GM18507 (cell line): ENCODE measurements around the gene BHLHE41.

ENCODE experiments used
- DNase-seq: peaks from one replicate; pipeline ENCODE4 v3.0.0; 2011; ENCODE audit warnings: low read depth; ENCODE audit not compliant: insufficient read length; ENCODE audit errors: extremely low spot score
- FAIRE-seq: peaks from 2 replicates; lab custom pipeline; 2011; peaks lifted over from hg19 to GRCh38; lab: Jason Lieb, UNC

The BHLHE41 gene

GRCh38 chr12:26124446-26125399 lies at the start of gene BHLHE41:
Gene BHLHE41 (minus strand): TSS chr12:26125037. CDS start chr12:26124779, 258 bp downstream.
- DNase-seq: no peak
- FAIRE-seq: peak; percentile 56

DNA sequence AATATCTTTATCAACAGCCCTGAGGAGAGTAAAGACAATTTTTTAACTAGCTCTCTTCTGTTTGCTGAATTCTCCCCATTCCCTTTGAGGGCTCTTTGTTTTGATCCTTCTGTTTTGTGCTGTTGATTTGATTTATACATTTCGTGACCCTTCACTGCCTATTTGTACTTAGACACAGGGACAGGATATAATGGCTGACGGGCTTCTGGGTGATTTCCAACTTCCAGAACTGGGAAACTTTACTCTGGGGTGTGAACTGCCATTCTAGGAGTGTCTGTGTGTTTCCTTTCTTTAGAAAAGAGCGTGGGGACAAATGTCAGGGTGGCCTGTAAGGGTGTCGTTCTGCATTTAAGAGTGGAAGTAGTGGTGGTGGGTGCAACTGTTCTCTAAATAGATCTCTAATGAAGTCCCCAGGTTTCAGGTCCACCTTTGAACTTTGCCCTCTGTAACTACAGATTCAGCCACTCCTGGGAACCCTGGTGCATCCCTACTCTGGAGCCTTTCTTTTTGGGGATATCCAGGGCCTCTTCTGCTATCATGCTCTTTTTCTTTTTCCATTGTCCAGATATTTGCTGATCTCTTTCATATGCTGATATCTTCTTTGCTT lies 48.2 kb upstream of the BHLHE41 start:
- DNase-seq: no peak
- FAIRE-seq: peak; percentile 47

GRCh38 chr12:26172539-26172938 lies 47.7 kb upstream of the BHLHE41 start:
- FAIRE-seq (no peak), DNase-seq (no peak)

- DNase-seq (no peak), FAIRE-seq (no peak)
Measured at GRCh38 chr12:26172013-26172412, 47.2 kb upstream of the BHLHE41 start.

DNA sequence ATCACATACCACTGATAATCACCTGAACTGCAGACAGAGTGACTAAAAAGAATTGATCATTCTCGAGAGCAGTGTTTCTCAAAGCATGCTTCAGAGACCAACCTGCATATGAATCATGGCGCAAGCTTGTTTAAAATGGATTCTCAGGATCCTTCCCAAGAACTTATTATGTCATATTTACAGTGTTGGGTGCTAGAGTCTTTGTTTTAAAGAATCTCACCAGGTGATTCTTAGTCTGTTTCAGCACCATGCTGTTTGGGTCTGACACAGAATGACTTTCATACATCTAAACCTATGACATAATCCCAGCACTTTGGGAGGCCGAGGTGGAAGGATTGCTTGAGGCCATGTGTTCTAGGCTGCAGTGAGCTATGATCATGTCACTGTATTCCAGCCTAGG lies 39.3 kb upstream of the BHLHE41 start:
- FAIRE-seq (no peak), DNase-seq (no peak)

DNA sequence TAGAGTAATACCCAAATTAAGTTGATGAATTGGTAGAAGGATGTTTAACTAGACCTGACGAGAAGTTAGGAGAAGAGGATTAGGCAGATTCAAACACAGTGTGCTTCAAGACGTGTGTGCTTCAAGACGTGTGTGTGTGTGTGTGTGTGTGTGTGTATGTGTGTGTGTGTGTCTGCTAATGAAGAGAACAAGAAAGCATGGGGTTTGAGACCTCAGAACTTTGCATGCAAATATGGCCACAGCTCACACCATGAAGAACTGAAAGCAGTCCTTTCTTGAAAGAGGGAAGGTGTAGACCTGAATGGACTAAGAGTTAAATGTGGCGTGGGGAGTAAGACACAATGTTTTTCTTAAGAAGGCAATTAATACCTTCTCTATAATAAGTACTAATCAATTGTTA lies 38.1 kb upstream of the BHLHE41 start:
- DNase-seq (no peak), FAIRE-seq (peak; percentile 87)

- FAIRE-seq (peak; percentile 12), DNase-seq (no peak)
Measured at GRCh38 chr12:26162174-26162573, 37.3 kb upstream of the BHLHE41 start.

- DNase-seq (no peak), FAIRE-seq (peak; percentile 70)
Measured at GRCh38 chr12:26158078-26158764, 33.4 kb upstream of the BHLHE41 start.

DNA sequence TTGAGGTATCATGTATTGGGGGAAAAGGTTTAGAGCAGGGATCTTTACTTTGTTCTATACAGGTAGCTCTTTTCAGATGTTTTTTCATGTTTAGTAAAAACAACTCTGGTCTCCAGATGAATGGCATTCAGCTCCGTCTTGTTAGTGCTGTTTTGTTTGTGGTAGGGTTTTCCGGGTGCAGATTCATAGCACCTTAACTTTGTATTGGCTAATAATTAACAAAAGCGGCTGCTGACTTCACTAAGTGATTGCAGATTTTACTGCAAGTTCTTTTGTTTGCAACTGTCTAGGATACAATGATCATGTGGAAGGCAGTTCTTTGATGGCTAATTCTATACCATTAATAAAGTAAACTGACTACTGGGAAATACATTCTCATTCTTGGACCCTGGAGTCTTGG lies 32.2 kb upstream of the BHLHE41 start:
- FAIRE-seq: no peak
- DNase-seq: no peak

DNA sequence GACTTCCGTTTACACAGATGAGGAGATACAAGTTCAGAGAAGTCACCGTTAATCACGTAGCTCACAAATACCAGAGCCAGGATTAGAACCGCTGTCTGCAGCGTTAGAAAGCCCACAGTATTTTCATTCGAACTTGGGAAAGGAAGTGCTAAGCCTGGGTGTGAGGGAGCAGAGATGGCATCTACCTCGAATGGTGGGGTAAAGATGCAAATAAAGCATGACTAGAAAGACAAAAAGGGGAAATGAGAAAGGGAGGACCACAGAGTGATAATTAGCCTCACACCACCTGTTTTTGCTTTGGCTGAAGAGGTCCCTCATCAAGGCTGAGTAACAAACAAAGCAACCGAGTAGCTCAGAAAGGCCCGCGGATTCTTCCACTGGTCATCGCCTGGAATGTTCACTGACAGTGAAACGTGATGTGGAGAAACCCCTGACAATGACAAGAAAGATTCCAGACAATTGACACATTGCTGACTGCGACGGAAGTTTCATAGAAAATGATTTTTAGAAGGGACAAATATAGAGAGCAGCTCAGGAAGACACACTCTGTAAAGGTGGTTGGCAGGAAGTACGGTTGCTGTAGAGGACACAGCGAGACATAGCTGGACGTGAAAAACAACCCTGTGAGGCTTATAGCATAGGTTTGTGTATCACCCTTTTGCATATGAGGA lies 31.5 kb upstream of the BHLHE41 start:
- DNase-seq (peak; percentile 54), FAIRE-seq (peak; percentile 100)

- FAIRE-seq (no peak), DNase-seq (no peak)
Measured at GRCh38 chr12:26153421-26154154, 28.8 kb upstream of the BHLHE41 start.

GRCh38 chr12:26152507-26153102 lies 27.8 kb upstream of the BHLHE41 start:
- DNase-seq (no peak), FAIRE-seq (no peak)

GRCh38 chr12:26150736-26151450 lies 26.1 kb upstream of the BHLHE41 start:
- DNase-seq: no peak
- no peak for FAIRE-seq

- FAIRE-seq (no peak), DNase-seq (no peak)
Measured at GRCh38 chr12:26149968-26150500, 25.2 kb upstream of the BHLHE41 start.

GRCh38 chr12:26148291-26148690 lies 23.5 kb upstream of the BHLHE41 start:
- FAIRE-seq: no peak
- no peak for DNase-seq

DNA sequence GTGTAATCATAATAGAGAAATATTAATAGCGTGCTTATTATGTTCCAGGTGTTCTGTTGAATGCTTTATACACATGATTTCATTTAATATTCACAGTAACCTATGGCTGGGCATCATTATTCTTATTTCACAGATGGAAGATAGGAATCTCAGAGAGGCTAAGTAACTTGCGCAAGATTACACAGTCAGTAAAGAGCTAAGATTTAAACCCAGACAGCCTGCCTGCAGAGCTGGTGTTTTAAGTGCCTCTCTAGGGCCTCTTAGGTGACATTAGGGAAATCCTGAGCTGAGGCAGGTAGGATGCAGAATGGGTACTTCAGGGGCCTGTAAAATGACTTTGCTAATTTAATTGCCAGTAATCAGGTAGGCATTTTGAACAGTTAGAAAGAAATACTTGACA lies 18.5 kb upstream of the BHLHE41 start:
- DNase-seq (no peak), FAIRE-seq (no peak)

DNA sequence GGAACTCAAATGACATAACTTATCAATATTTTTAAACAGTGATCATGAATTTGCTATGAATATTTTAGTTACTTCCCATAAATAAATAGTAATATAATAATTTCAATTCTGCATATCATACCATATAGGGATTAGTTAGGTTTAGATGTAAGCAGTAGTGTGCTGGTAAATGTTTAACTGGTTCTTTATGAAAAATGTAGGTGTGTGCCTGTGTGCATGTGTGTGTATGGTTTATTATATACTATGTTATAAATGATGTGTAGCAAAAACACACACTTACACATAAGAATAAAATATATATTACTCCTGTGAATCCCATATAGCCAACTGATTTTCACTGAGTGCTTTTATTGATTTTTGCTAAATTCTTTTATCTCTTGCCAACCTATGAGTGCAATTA lies 14.0 kb upstream of the BHLHE41 start:
- FAIRE-seq (no peak), DNase-seq (no peak)

DNA sequence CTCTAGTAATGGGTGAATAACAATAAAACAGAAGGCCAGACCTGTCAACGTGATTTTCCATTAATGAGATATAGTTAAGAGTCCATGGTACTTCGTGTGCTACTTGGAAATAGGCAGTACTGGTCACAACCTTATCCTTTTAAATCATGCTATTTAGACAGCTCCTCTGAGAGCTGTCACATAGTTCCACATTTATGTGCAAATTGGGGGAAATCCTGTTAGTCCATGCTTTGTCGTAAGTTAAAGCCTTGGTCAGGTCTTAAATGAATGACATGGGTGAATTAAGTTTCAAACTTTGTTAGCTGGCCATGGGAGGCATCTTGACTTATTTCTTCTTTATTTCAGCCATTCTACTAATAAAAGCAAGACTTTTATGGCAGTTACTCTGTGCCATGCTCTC lies 11.9 kb upstream of the BHLHE41 start:
- DNase-seq (no peak), FAIRE-seq (no peak)
